Ishikawa (cell line): ENCODE data around the gene TUBGCP2.

Experiments used
- CEBPB ChIP-seq: IDR thresholded peaks from 2 replicates; pipeline ENCODE4 v1.6.1; 2012
- EP300 ChIP-seq: IDR thresholded peaks from 2 replicates; pipeline ENCODE4 v1.6.1; 2012; ENCODE audit warnings: borderline replicate concordance
- TCF12 ChIP-seq: IDR thresholded peaks from 2 replicates; pipeline ENCODE4 v1.6.1; 2012; ENCODE audit warnings: low read depth
- TEAD4 ChIP-seq: IDR thresholded peaks from 2 replicates; pipeline ENCODE4 v1.6.1; 2012
- TF ChIP-seq, protein P1 (sequence below): IDR thresholded peaks from 2 replicates; pipeline ENCODE4 v1.6.1; 2012; ENCODE audit warnings: low read depth, mild to moderate bottlenecking
- TF ChIP-seq, protein P2 (sequence below): IDR thresholded peaks from 2 replicates; pipeline ENCODE4 v1.6.1; 2012
- TF ChIP-seq, protein P3 (sequence below): IDR thresholded peaks from 2 replicates; pipeline ENCODE4 v1.6.1; 2012

DNA sequence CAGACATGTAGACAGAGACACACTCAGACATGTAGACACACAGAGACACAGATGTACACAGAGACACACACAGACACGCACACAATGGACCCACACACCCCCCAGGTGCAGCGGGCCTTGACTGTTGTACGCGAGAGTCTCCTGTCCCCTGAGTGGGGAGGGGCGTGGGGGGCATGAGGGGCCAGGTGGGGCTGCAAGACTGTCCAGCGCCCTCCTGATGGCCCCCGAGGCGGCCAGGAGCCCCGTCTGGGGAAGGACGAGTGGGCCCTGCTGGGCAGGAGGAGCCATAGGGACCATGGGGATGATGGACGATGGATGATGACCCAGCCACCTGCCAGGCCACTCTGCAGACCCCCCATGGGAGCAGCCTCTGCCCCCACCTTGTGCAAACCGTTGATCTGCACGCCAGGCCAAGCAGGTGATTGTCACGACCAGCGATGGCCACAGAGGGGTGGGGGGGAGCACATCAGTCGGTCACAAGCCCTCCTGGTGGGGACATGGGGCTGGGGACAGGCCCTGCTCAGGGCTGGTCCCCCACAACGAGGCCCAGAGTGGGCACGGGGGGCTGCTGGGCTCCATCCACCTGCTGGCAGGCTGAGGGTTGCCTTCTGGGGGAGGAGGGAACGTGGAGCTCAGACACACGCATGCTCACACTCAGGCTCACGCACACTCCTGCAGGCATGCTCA, 59.4 kb downstream of the TUBGCP2 start:
- TF ChIP-seq, protein P1, sequence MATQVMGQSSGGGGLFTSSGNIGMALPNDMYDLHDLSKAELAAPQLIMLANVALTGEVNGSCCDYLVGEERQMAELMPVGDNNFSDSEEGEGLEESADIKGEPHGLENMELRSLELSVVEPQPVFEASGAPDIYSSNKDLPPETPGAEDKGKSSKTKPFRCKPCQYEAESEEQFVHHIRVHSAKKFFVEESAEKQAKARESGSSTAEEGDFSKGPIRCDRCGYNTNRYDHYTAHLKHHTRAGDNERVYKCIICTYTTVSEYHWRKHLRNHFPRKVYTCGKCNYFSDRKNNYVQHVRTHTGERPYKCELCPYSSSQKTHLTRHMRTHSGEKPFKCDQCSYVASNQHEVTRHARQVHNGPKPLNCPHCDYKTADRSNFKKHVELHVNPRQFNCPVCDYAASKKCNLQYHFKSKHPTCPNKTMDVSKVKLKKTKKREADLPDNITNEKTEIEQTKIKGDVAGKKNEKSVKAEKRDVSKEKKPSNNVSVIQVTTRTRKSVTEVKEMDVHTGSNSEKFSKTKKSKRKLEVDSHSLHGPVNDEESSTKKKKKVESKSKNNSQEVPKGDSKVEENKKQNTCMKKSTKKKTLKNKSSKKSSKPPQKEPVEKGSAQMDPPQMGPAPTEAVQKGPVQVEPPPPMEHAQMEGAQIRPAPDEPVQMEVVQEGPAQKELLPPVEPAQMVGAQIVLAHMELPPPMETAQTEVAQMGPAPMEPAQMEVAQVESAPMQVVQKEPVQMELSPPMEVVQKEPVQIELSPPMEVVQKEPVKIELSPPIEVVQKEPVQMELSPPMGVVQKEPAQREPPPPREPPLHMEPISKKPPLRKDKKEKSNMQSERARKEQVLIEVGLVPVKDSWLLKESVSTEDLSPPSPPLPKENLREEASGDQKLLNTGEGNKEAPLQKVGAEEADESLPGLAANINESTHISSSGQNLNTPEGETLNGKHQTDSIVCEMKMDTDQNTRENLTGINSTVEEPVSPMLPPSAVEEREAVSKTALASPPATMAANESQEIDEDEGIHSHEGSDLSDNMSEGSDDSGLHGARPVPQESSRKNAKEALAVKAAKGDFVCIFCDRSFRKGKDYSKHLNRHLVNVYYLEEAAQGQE = no peak
- TF ChIP-seq, protein P2, sequence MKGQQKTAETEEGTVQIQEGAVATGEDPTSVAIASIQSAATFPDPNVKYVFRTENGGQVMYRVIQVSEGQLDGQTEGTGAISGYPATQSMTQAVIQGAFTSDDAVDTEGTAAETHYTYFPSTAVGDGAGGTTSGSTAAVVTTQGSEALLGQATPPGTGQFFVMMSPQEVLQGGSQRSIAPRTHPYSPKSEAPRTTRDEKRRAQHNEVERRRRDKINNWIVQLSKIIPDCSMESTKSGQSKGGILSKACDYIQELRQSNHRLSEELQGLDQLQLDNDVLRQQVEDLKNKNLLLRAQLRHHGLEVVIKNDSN = no peak
- TF ChIP-seq, protein P3, sequence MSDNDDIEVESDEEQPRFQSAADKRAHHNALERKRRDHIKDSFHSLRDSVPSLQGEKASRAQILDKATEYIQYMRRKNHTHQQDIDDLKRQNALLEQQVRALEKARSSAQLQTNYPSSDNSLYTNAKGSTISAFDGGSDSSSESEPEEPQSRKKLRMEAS = no peak
- no peak for TF ChIP-seq TEAD4
- TF ChIP-seq TCF12 = no peak
- TF ChIP-seq CEBPB = no peak
- no peak for TF ChIP-seq EP300
